LNCaP clone FGC (cell line): ENCODE data around the gene METRNL.

Source experiments
- DNase-seq: peaks from one replicate; pipeline ENCODE4 v3.0.0-alpha.2; 2011; ENCODE audit warnings: low read depth
- H3K4me3 ChIP-seq: 2 replicates; pipeline ENCODE4 v1.5.1; 2011; ENCODE audit warnings: mild to moderate bottlenecking, low read depth, low read length, control low read depth
- TF ChIP-seq, protein P1 (sequence below): IDR thresholded peaks from 2 replicates; pipeline ENCODE4 v1.5.1; 2012; ENCODE audit warnings: mild to moderate bottlenecking; ENCODE audit not compliant: control insufficient read depth, insufficient read depth; ENCODE audit errors: extremely low read depth

METRNL gene

DNA sequence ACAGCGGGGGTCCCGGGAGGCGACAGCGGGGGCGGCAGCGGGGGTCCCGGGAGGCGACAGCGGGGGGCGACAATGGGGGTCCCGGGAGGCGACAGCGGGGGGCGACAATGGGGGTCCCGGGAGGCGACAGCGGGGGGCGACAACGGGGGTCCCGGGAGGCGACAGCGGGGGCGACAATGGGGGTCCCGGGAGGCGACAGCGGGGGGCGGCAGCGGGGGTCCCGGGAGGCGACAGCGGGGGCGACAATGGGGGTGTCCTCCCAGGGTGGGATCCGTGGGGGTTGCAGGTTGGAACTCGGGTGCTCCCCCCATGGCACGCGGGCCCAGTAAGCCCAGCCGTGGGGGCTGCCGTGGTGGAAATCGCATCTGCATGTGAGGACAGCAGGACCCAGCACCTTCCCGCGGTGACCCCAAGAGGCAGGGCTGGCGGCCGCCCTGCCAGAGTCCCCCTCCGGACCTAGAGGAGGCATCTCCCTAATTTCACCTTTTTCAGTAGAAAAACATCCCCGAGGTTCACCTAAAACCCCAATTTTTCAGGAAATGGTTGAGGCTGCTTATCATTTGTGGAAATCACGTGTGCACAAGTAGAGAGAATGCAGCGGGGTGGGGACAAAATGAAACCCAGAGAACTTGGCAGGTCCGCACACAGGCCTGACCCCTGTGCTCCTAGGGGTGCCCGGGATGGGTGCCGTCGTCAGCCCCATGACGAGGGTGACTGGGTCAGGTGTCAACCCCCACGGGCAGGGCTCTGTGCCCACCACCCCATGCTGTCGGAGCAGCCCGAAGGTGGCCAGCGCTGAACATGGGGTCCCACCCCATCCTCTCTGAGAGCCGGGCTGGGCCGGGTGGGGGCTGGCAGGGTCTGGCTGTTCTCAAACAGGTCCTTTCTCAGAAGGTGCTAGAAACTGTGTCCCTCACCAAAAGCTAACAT is 10.5 kb upstream of the METRNL start:
- DNase-seq = no peak
- TF ChIP-seq, protein P1, sequence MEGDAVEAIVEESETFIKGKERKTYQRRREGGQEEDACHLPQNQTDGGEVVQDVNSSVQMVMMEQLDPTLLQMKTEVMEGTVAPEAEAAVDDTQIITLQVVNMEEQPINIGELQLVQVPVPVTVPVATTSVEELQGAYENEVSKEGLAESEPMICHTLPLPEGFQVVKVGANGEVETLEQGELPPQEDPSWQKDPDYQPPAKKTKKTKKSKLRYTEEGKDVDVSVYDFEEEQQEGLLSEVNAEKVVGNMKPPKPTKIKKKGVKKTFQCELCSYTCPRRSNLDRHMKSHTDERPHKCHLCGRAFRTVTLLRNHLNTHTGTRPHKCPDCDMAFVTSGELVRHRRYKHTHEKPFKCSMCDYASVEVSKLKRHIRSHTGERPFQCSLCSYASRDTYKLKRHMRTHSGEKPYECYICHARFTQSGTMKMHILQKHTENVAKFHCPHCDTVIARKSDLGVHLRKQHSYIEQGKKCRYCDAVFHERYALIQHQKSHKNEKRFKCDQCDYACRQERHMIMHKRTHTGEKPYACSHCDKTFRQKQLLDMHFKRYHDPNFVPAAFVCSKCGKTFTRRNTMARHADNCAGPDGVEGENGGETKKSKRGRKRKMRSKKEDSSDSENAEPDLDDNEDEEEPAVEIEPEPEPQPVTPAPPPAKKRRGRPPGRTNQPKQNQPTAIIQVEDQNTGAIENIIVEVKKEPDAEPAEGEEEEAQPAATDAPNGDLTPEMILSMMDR = no peak
- H3K4me3 ChIP-seq = no peak overlapping the region

DNA sequence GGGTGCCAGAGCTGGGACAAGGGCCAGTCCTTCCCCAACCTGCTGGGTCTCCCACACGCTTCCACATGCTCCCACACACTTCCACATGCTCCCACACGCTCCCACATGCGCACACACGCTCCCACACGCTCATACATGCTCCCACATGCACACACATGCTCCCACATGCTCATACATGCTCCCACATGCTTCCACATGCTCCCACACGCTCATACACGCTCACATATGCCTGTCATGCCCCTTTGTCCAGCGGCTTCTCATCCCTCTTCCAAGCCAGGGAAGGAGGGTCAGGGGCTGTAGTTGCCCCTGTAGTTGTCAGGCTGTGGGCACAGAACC is 9.9 kb upstream of the METRNL start:
- no peak for DNase-seq
- H3K4me3 ChIP-seq = no peak overlapping the region
- TF ChIP-seq, protein P1 = no peak

DNA sequence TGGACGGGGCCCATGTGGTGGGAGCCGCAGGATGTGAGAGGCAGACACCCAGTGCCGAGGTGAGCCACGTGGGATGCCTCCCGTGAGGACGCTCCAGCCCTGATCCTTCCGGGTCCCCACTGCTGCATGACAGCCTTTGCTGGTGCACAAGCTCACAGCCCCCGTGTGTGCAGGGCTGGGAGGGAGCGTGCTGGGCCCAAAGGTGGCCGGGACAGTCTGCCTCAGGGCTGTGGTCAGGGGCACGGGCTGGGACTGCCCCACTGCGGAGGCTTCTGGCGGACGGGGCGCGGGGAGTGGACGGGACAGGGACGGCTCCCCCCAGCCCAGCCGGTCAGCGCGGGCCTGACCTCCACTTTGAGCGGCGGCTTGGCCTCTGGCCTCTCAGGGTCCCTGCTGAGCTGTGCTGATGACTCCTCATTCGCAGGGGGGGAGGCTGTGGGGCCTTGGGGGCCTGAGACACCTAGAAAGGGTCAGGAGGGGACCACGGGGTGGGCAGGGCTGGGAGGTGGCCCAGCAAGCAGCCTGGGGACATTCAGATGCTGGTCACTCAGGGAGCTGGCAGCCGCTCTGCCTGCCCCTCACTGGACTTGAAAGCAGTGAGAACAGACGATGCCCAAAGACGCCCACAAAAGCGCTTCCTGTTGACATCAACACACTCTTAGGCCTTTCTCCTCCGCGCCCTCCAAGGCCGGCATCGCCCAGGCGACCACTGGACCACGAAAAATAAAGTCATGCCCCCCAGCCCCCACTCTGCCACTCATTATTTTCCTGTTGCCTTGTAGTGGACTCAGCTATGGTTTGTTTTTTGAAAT is 9.3 kb upstream of the METRNL start:
- TF ChIP-seq, protein P1 = no peak
- DNase-seq = no peak
- H3K4me3 ChIP-seq = no peak overlapping the region

DNA sequence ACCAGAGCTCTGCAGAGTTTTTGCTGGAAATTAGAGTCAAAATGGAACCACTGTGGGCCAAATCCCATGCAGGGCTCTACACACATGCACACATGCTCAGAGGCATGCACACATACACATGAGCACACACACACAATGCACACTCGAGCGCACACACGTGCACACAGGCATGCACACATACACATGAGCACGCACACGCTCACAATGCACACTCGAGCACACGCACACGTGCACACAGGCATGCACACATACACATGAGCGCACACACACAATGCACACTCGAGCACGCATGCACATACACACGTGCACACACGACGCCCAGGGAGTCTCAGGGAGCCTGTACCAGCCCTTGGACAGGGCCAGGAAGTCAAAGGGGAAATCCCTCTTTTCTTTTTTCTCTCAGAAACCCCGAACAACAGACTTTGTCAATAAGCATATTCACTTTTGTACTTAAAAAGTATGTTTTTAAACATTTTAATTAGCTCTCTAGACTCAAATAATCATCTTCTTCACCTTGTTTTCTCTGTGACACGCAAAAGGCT is 8.5 kb upstream of the METRNL start:
- TF ChIP-seq, protein P1 = no peak
- DNase-seq = no peak
- H3K4me3 ChIP-seq = no peak overlapping the region

DNA sequence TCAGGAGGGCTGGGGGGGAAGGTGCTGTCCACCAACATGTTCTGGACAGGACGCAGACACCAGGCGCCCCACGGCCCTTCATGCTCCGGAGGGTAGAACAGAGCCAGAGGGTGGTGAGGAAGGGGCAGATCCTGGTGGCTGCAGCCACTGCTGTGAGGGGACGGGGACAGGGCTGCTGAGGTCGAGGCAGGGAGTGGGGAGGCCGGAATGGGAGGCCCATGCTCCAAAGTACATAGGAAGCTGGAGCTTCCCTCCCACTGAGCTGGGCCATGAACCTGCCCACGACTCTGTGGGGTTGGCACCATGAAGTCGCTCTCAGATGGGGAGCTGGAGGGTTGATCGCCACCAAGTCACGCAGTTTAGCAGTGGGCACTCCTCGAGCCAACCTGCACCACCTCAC is 8.0 kb upstream of the METRNL start:
- TF ChIP-seq, protein P1 = no peak
- no peak overlapping the region for H3K4me3 ChIP-seq
- no peak for DNase-seq

DNA sequence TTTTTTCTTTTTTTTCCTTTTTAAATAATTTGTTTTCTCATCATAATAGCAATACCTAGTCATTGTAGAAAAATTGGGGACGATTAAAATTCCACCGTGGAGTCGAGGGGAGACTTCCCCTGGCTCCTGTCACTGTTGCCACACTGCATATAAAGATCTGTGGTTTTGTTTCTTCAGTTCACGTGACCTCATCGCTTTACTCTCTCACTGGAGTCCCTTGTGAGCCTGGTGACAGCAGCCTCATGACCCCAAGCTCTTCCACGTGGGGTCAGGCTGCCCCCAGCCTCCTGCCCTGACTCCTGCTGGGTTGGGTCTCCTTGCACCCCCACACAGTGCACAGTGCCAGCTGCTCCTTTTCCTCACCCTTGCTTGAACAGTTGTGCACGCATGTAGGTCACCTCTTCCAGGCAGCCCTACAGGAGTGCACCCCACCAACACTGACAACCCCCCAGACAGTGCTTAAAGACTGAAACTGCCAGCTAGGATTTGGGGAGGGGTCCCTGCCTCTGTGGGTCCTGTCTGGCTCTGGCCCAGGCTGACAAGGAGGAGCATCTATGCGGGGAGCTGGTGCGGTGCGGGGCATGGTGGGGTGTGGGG is 7.3 kb upstream of the METRNL start:
- H3K4me3 ChIP-seq = no peak overlapping the region
- no peak for DNase-seq
- TF ChIP-seq, protein P1 = no peak
